Endodermal cell (in vitro differentiated cells): ENCODE data around the gene MIB1. TPM values are rescaled to one million over a fixed set of nuclear protein-coding genes. Genes with fewer than 3 reads are reported as not detected.

Source experiments
- DNase-seq: peaks from one replicate; pipeline ENCODE4 v3.0.0-alpha.2; 2017
- H3K27ac ChIP-seq: 2 replicates; pipeline ENCODE4 v1.5.1; 2013; ENCODE audit warnings: mild to moderate bottlenecking, low read depth, low read length, moderate library complexity
- H3K27me3 ChIP-seq: 2 replicates; pipeline ENCODE4 v1.6.1; 2013; ENCODE audit warnings: mild to moderate bottlenecking, low read length, moderate library complexity; ENCODE audit not compliant: insufficient read depth, control insufficient read depth, poor library complexity, severe bottlenecking
- H3K36me3 ChIP-seq: 2 replicates; pipeline ENCODE4 v1.7.0; 2013; ENCODE audit warnings: mild to moderate bottlenecking, low read length, moderate library complexity; ENCODE audit not compliant: control insufficient read depth, insufficient read depth
- H3K4me1 ChIP-seq: one replicate; pipeline ENCODE4 v1.7.0; 2013; ENCODE audit warnings: low read length; ENCODE audit not compliant: control insufficient read depth, insufficient read depth
- H3K4me3 ChIP-seq: 2 replicates; pipeline ENCODE4 v1.5.1; 2013; ENCODE audit warnings: mild to moderate bottlenecking, low read length, moderate library complexity
- H3K9ac ChIP-seq: 2 replicates; pipeline ENCODE4 v1.6.1; 2013; ENCODE audit warnings: mild to moderate bottlenecking, low read length, moderate library complexity; ENCODE audit not compliant: poor library complexity, severe bottlenecking; ENCODE audit errors: extremely low read depth
- H3K9me3 ChIP-seq: 2 replicates; pipeline ENCODE4 v1.6.1; 2013; ENCODE audit warnings: mild to moderate bottlenecking, low read length, moderate library complexity; ENCODE audit not compliant: control insufficient read depth
- H3K27ac Mint-ChIP-seq: 2 replicates; pipeline ENCODE4 v1.8.0; 2020; ENCODE audit warnings: mixed read lengths
- H3K27me3 Mint-ChIP-seq: 2 replicates; pipeline ENCODE4 v1.8.0; 2021; ENCODE audit warnings: mild to moderate bottlenecking, mixed read lengths; ENCODE audit not compliant: insufficient read depth
- H3K36me3 Mint-ChIP-seq: 2 replicates; pipeline ENCODE4 v1.8.0; 2020; ENCODE audit warnings: low read depth, mixed read lengths
- H3K4me1 Mint-ChIP-seq: 2 replicates; pipeline ENCODE4 v1.8.0; 2020; ENCODE audit warnings: mixed read lengths
- H3K4me3 Mint-ChIP-seq: 2 replicates; pipeline ENCODE4 v1.8.0; 2020; ENCODE audit warnings: mild to moderate bottlenecking, moderate library complexity, mixed read lengths
- H3K9me3 Mint-ChIP-seq: 2 replicates; pipeline ENCODE4 v1.8.0; 2020; ENCODE audit warnings: mild to moderate bottlenecking, mixed read lengths
- CTCF ChIP-seq: fragments of 200-600 bp; sonication (generic); conservative IDR thresholded peaks from 2 replicates; pipeline ENCODE4 v1.5.0; 2021; ENCODE audit warnings: antibody characterized with exemption, mild to moderate bottlenecking
- WGBS, 2 experiments: methylation state at CpG; one replicate each; pipeline versions ENCODE4 v1.1.5 to v1.1.7; 2013; ENCODE audit warnings: missing lambda C conversion rate in 2 of 2, mixed read lengths in 1 of 2; ENCODE audit not compliant: insufficient coverage in 1 of 2, insufficient read length in 1 of 2; 5-methylcytosine and 5-hydroxymethylcytosine counted together
- total RNA-seq, 2 donors: library from RNA; stranded (reverse); fragmentation: NEBNext Ultra II Directional in 1 of 2; extraction: Animal tissue kit (Norgen Biotek cat#: 25700) in 1 of 2; gene quantifications; 2 replicates in 1 of 2; 3 replicates in 1 of 2; pipeline ENCODE4 v1.2.1, GENCODE V29; 2021

Gene MIB1
- total RNA-seq, 2 donors from 2014 or later, result 66.4 to 75.0 TPM

- TF ChIP-seq CTCF, result no peak
- H3K27ac Mint-ChIP-seq, result no peak overlapping the region
- DNase-seq, result no peak
- H3K27me3 ChIP-seq, result no peaks in the 10 kb centered on the region
- H3K9me3 Mint-ChIP-seq, result no peaks in the 10 kb centered on the region
- H3K4me3 ChIP-seq, result no peak overlapping the region
- no peaks in the 10 kb centered on the region for H3K36me3 ChIP-seq
- H3K9ac ChIP-seq, result no peak overlapping the region
- H3K4me1 Mint-ChIP-seq, result peaks cover 36% of the 10 kb centered on the region
- H3K4me1 ChIP-seq, result peaks cover 6% of the 10 kb centered on the region
- peaks cover 41% of the 10 kb centered on the region for H3K27me3 Mint-ChIP-seq
- H3K4me3 Mint-ChIP-seq, result no peak overlapping the region
- H3K36me3 Mint-ChIP-seq, result no peaks in the 10 kb centered on the region
- no peak overlapping the region for H3K27ac ChIP-seq
- no peaks in the 10 kb centered on the region for H3K9me3 ChIP-seq
Measured at GRCh38 chr18:21908711-21909110, 168.1 kb downstream of the MIB1 start.

- 43 to 63% methylated on average over 4 to 5 of the region's 5 CpGs for WGBS, 2 experiments
- no peak overlapping the region for H3K27ac ChIP-seq
- H3K27me3 ChIP-seq, result no peaks in the 10 kb centered on the region
- Mint-ChIP-seq H3K27me3 (peaks cover 35% of the 10 kb centered on the region), H3K27ac (no peak overlapping the region), H3K9me3 (no peaks in the 10 kb centered on the region), H3K4me1 (peaks cover 42% of the 10 kb centered on the region), H3K36me3 (no peaks in the 10 kb centered on the region), H3K4me3 (no peak overlapping the region)
- no peak for TF ChIP-seq CTCF
- no peak overlapping the region for H3K9ac ChIP-seq
- no peaks in the 10 kb centered on the region for H3K36me3 ChIP-seq
- DNase-seq, result no peak
- H3K4me1 ChIP-seq, result peaks cover 6% of the 10 kb centered on the region
- H3K9me3 ChIP-seq, result no peaks in the 10 kb centered on the region
- H3K4me3 ChIP-seq, result no peak overlapping the region
Measured at GRCh38 chr18:21910906-21911305, 170.3 kb downstream of the MIB1 start.

- H3K9me3 Mint-ChIP-seq, result no peaks in the 10 kb centered on the region
- H3K4me1 ChIP-seq, result peaks cover 6% of the 10 kb centered on the region
- no peaks in the 10 kb centered on the region for H3K36me3 ChIP-seq
- no peak overlapping the region for H3K9ac ChIP-seq
- no peak for DNase-seq
- no peak overlapping the region for H3K4me3 Mint-ChIP-seq
- no peak overlapping the region for H3K27ac ChIP-seq
- 78 to 94% methylated on average over 2 to 5 of the region's 5 CpGs for WGBS, 2 experiments
- H3K4me3 ChIP-seq, result no peak overlapping the region
- no peak for TF ChIP-seq CTCF
- H3K27ac Mint-ChIP-seq, result no peak overlapping the region
- H3K4me1 Mint-ChIP-seq, result peaks cover 42% of the 10 kb centered on the region
- H3K36me3 Mint-ChIP-seq, result no peaks in the 10 kb centered on the region
- H3K27me3 Mint-ChIP-seq, result peaks cover 31% of the 10 kb centered on the region
- no peaks in the 10 kb centered on the region for H3K9me3 ChIP-seq
- H3K27me3 ChIP-seq, result no peaks in the 10 kb centered on the region
Measured at GRCh38 chr18:21911551-21911950, 171.0 kb downstream of the MIB1 start.
